ENCODE measurements around the gene SRC. TPM values are rescaled to one million over a fixed set of nuclear protein-coding genes. Genes with fewer than 3 reads are reported as not detected.

The SRC gene
- total and polyA plus RNA-seq, 2 donors (not counting 3 experiments of a cell fraction or from before 2014, with no cell fraction given) = 22.6 to 29.4 TPM

GRCh38 chr20:37309936-37310590 lies 35.9 kb upstream of the SRC start:
- Histone ChIP-seq H2AFZ (ENCODE audit: low read depth, low read length) (no peak overlapping the region), H3K36me3 (ENCODE audit: control insufficient read depth in 2 of 2, extremely low read depth in 1 of 2, insufficient read depth in 2 of 2, low read length in 2 of 2) (peaks cover 3 to 7% of the 10 kb centered on the region in 2 experiments), H3K27ac (ENCODE audit: insufficient read depth, low read depth, low read length) (no peak overlapping the region), H3K79me2 (ENCODE audit: control insufficient read depth, insufficient read depth, low read length) (peaks cover 2% of the 10 kb centered on the region), H3K9me3 (replicated peaks; ENCODE audit: control insufficient read depth, insufficient read depth, low read length) (no peaks in the 10 kb centered on the region), H3K4me3 (replicated peaks in 1 of 3; ENCODE audit: insufficient read depth in 1 of 3, low read depth in 1 of 3, low read length in 3 of 3) (no peak overlapping the region), H3K4me2 (ENCODE audit: insufficient read depth, low read length) (no peak overlapping the region), H3K4me1 (ENCODE audit: control insufficient read depth, extremely low read depth, insufficient read depth, low read length) (no peaks in the 10 kb centered on the region), H4K20me1 (replicated peaks; ENCODE audit: control insufficient read depth, extremely low read depth, insufficient read depth, low read length) (no peaks in the 10 kb centered on the region), H3K27me3 (ENCODE audit: control insufficient read depth in 2 of 2, insufficient read depth in 2 of 2, low read length in 2 of 2) (no peaks in the 10 kb centered on the region), H3K9ac (replicated peaks; ENCODE audit: extremely low read depth, insufficient read depth, low read length) (no peak overlapping the region), H3K9me1 (replicated peaks; ENCODE audit: control insufficient read depth, extremely low read depth, insufficient read depth, low read length) (no peaks in the 10 kb centered on the region)
- FAIRE-seq = no peak
- dilution Hi-C loops (cut with MboI; ENCODE audit: extremely low pct_ligation_motif_present, low sequenced_read_pairs) (no loop called here), intact Hi-C loops (cut with micrococcal nuclease) (no loop called here)
- no TSS peak for BruUV-seq (replicated peaks)
- ChIA-PET CTCF (no interaction called here), POLR2A (no interaction called here)
- TF ChIP-seq MYC (IDR thresholded peaks at IDR 0.05; ENCODE audit: low read depth, low read length) (no peak), FOS (IDR thresholded peaks at IDR 0.05; ENCODE audit: borderline replicate concordance, insufficient read depth, low read length) (no peak)
- DNase-seq (ENCODE audit: low read depth, low spot score) = no peak

GRCh38 chr20:37310951-37311350 lies 35.0 kb upstream of the SRC start:
- H4K20me1 ChIP-seq (replicated peaks; ENCODE audit: control insufficient read depth, extremely low read depth, insufficient read depth, low read length) = no peaks in the 10 kb centered on the region
- dilution Hi-C loops (cut with MboI; ENCODE audit: extremely low pct_ligation_motif_present, low sequenced_read_pairs) = no loop called here
- BruUV-seq (replicated peaks) = no TSS peak
- TF ChIP-seq POLR2A (IDR thresholded peaks at IDR 0.05; ENCODE audit: low read depth, low read length) (no peak), MYC (IDR thresholded peaks at IDR 0.05; ENCODE audit: low read depth, low read length) (no peak), MAX (IDR thresholded peaks at IDR 0.05; ENCODE audit: insufficient read depth, insufficient read length) (no peak), GATA2 (IDR thresholded peaks at IDR 0.05; ENCODE audit: insufficient read depth, insufficient read length, low read depth, low read length) (no peak), JUN (IDR thresholded peaks at IDR 0.05; ENCODE audit: borderline replicate concordance, insufficient read depth, insufficient read length, low read depth) (no peak), EZH2 (IDR thresholded peaks at IDR 0.05; ENCODE audit: borderline replicate concordance, low read depth, low read length, severe bottlenecking) (no peak), POLR2AphosphoS5 (IDR thresholded peaks at IDR 0.05; ENCODE audit: insufficient read depth, low read depth, low read length) (no peak)
- H3K9me1 ChIP-seq (replicated peaks; ENCODE audit: control insufficient read depth, extremely low read depth, insufficient read depth, low read length) = no peaks in the 10 kb centered on the region
- H3K27me3 ChIP-seq (ENCODE audit: control insufficient read depth in 2 of 2, insufficient read depth in 2 of 2, low read length in 2 of 2) = no peaks in the 10 kb centered on the region
- H3K4me3 ChIP-seq (replicated peaks in 1 of 3; ENCODE audit: insufficient read depth in 1 of 3, low read depth in 1 of 3, low read length in 3 of 3) = no peak overlapping the region
- H3K9me3 ChIP-seq (replicated peaks; ENCODE audit: control insufficient read depth, insufficient read depth, low read length) = no peaks in the 10 kb centered on the region
- H3K4me2 ChIP-seq (ENCODE audit: insufficient read depth, low read length) = no peak overlapping the region
- no peaks in the 10 kb centered on the region for H3K4me1 ChIP-seq (ENCODE audit: control insufficient read depth, extremely low read depth, insufficient read depth, low read length)
- DNase-seq (ENCODE audit: low read depth, low spot score) (no peak), FAIRE-seq (no peak)
- peaks cover 2% of the 10 kb centered on the region for H3K79me2 ChIP-seq (ENCODE audit: control insufficient read depth, insufficient read depth, low read length)
- no peak overlapping the region for H3K27ac ChIP-seq (ENCODE audit: insufficient read depth, low read depth, low read length)
- peaks cover 3 to 10% of the 10 kb centered on the region in 2 experiments for H3K36me3 ChIP-seq (ENCODE audit: control insufficient read depth in 2 of 2, extremely low read depth in 1 of 2, insufficient read depth in 2 of 2, low read length in 2 of 2)
- POLR2A ChIA-PET = no interaction called here
- intact Hi-C loops (cut with micrococcal nuclease) = no loop called here
- CTCF ChIA-PET = no interaction called here
- no peak overlapping the region for H3K9ac ChIP-seq (replicated peaks; ENCODE audit: extremely low read depth, insufficient read depth, low read length)
- no peak overlapping the region for H2AFZ ChIP-seq (ENCODE audit: low read depth, low read length)

Data from endothelial cell of umbilical vein (primary cell).